Mesenteric fat pad (tissue), 1 donor: ENCODE data around the gene FAM50A. TPM values are rescaled to one million over a fixed set of nuclear protein-coding genes. Genes with fewer than 3 reads are reported as not detected.

Source experiments
- DNase-seq: peaks from one replicate; pipeline ENCODE4 v3.0.0-alpha.2; 2020; ENCODE audit warnings: low spot score
- total RNA-seq: library from RNA; stranded (reverse); fragmentation: NEBNext Ultra II Directional; extraction: Animal tissue kit (Norgen Biotek cat#: 25700); gene quantifications from one replicate; pipeline ENCODE4 v1.2.1, GENCODE V29; 2021
- donor health status: DM: yes; HTN: yes; CAD: no.

The FAM50A gene
- total RNA-seq, 1 donor from 2014 or later, result 88.3 TPM

DNA sequence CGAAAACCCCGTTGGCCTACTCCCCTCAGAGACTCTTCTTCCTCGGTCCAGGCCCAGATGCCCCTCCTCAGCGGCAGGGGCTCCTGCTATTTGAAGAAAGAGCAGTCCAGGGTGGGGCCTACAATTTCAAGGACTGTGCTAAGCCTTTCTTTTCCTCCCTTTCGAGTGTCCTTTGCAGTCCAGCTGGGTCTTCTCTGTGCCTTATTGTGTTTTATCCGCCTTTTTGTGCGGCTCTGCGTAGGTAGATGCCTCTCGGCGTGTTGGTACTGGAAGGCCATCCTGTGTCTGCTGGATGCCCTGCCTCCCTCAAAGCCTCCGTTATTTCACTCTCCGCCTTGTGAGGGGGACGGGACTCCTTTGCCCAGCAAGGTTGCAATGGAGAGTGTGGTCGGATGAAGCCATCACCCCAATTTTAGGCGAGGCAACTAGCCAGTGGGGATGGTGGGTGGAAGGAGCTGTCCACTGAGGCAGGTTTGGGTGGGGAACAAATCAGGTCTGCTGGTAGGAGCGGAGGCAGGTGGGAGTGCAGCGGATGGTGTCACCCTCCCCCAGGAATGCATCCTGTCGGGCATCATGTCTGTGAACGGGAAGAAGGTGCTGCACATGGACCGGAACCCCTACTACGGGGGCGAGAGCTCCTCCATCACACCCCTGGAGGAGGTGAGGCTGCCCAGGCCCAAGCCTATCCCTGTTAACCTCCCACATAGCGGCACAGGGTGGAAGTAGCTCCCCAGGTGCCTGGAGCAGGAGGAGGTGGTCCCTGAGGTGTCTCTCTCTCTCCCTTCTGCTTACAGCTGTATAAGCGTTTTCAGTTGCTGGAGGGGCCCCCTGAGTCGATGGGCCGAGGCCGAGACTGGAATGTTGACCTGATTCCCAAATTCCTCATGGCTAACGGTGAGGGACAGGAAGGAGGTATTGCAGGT, 5.7 kb upstream of the FAM50A start:
- no peak for DNase-seq

DNA sequence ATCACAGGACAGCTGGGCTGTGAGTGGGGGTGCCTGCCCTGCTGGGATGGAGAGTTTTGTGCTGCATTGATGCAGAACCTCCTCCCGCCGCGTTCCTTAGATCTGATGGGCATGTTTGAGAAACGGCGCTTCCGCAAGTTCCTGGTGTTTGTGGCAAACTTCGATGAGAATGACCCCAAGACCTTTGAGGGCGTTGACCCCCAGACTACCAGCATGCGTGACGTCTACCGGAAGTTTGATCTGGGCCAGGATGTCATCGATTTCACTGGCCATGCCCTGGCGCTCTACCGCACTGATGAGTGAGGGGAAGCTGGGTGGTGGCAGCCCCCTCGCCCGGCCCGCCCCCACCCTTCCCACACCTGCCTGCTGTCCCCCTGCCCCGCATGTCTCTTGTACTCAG, 4.1 kb upstream of the FAM50A start:
- no peak for DNase-seq

- DNase-seq, result no peak
Measured at GRCh38 chrX:154440623-154441357, 3.2 kb upstream of the FAM50A start.

DNA sequence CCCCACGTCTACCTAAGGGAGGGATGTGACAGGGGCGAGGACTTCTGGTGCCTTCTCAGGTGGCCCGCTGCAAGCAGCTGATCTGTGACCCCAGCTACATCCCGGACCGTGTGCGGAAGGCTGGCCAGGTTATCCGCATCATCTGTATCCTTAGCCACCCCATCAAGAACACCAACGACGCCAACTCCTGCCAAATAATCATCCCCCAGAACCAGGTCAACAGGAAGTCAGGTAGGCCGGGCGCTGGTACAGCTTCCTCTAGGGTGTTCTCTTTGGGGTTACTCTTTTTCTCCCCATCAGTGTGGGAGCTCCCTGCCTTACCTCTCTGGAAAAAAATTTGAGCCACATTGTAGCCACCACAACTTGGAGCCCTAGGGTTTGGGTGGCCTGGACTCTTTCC, 2.4 kb upstream of the FAM50A start:
- DNase-seq, result no peak

- DNase-seq, result no peak
Measured at GRCh38 chrX:154441984-154442707, 1.8 kb upstream of the FAM50A start.

- no peak for DNase-seq
Measured at GRCh38 chrX:154443479-154443910, 446 bp upstream of the FAM50A start.

GRCh38 chrX:154444755-154445246, 860 bp downstream of the FAM50A start:
- no peak for DNase-seq

- no peak for DNase-seq
Measured at GRCh38 chrX:154445776-154446175, 1.8 kb downstream of the FAM50A start.

DNA sequence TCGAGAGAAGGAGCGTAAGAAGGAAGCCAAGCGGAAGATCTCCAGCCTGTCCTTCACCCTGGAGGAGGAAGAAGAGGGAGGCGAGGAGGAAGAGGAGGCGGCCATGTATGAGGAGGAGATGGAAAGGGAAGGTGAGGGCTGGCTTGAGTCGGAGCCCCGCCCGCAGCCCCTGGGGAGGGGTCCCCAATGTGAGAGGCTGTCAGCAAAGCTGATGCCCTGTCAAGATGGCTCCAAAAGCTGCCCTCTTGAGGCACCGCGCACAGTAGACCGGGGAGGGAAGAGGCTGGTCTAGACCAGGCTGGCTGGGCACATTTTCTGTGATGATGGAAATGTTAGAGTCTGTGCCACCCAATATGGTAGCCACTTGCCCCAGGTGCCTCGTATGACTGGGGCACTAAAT, 2.5 kb downstream of the FAM50A start:
- DNase-seq, result no peak

GRCh38 chrX:154448484-154448883, 4.5 kb downstream of the FAM50A start:
- DNase-seq, result no peak

DNA sequence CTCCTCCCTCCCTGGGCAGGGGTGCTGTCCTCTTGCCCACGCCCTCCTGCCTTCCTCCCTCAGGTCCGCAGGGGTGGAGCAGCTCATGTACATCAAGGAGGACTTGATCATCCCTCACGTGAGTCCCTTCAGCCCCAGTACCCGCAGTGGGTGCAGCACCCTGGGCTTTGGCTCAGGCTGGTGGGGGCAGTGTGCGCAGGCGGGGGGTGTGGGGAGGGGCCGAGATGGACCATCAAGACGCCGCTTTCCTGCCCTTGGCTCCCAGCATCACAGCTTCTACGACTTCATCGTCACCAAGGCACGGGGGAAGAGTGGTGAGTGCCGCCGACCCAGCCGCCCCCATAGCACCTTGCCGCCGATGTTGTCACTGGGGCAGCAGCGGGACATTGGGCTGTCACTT, 5.7 kb downstream of the FAM50A start:
- no peak for DNase-seq

DNA sequence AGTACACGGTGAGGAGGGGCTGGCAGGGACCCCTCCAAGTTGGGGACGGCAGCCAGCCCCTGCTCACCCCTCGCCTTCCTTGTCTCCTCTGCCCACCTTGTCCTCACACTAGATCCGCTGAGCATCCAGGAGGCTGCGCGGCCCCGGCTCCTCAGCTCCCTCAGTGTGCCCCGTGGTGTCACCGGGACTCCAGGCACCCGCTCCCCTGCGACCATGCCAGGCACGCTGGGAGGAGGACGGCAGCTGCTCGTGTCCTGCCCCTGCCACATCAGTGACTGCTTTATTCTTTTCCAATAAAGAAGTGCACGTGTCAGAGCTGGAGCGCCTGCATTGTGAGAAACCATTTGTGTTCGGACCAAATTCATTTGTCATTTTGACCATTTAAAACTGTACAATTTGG, 6.4 kb downstream of the FAM50A start:
- no peak for DNase-seq

DNA sequence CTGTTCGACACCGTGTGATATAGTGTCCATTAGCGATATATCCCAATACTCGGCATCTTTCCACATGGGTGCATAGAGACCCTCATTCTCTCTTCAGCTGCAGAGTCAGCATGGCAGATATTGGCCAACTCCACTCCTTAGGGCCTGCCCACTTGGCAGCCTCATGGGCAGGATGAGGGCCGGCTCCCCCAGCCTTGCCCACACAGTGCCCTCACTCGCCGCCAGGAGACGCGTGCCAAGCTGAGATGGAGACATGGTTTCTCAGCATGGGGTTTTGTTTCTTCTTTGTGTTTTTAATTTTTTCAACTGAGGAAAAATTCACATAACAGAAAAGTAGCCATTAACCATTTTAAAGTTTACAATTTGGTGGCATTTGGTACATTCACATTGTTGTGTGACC, 8.9 kb downstream of the FAM50A start:
- no peak for DNase-seq

GRCh38 chrX:154457491-154458115, 13.7 kb downstream of the FAM50A start:
- DNase-seq, result no peak

DNA sequence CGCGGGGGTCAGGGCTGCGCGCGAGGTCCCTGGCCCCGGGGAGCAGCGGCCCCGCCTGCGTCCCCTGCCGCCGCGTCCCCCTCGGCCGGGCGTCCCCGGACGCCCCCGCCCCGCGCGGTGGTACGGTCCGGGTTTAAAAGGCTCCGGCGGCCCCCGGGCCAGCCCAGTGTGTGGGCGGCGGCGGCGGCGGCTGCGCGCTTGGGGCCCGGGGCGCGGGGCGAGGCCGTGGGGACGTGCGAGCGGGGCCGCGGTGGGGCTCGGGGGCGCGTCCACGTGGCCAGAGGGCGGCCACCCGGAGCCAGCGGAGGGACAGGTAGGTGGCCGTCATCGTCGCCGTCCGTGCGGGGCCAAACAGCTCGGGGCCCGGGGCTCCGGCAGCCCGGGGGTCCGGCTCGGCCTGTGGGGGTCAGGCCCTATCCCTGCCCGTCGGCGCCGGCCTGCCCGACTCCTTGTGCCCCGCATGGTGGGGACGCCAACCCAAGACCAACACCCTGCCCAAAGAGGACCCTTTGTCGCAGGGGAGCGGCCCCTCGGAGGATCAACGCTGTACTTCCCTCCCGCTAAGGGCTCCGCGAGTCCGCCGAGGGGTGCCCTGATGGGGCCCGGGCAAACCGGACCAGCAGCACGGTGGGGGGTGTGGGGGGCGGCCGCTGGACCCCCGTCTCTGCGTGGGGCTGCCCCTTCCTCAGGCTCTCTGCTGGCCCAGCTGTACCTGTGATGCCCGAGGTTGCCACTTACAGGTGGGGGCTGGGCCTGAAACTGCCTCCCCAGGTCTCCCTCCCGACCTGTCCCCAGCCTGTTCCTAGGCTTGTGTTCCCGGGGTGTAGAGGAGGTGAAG, 14.4 kb downstream of the FAM50A start, which contains the start of gene PLXNA3:
Gene PLXNA3, plus strand, starts transcription at position 166 of the 838 bp plus-strand sequence. CDS start 1,903 bp downstream, outside the sequence.
- DNase-seq, result no peak

- no peak for DNase-seq
Measured at GRCh38 chrX:154458954-154459778, 15.2 kb downstream of the FAM50A start.

DNA sequence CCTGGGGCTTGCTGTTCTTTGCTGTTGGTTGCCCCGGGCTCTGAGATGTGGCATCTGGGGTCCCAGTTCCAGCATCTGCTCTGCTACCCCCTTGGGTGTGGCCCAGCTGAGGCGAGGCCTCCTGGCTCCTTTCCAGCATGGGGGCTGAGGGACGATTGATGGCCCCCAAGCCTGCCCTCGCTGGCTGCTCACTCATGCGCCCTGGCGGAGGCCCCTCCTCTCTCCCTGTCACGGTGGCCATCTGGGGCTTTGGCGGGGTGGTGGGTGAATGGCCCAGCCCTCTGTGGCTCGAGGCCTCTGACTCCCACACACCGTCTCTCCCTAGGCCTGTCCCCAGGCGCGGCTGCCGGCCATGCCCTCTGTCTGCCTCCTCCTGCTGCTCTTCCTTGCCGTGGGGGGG, 15.9 kb downstream of the FAM50A start:
- DNase-seq, result no peak

GRCh38 chrX:154460326-154460725, 16.4 kb downstream of the FAM50A start:
- DNase-seq, result no peak

DNA sequence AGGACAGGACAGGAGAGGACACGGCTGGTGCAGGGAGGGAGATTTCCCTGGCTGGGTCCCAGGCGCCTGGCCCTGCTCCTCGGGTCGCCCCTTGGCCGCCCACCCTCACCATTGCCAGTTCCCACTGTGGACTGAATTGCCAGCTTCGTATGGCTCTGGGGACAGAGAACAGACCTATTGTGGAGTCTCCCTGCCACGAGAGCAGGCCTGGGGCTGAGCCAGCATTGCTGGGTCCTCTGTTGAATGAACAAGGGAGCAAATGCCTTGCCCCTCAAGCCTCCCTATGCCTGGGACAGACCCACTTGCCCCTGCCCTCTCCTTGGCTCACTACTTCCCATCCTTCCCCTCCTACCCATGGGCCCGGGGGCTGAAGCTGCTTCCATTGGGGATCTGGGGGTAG, 18.5 kb downstream of the FAM50A start:
- DNase-seq, result no peak
